Prostate gland (tissue), 2 donors: Measurements from ENCODE around the gene DSTN.

Source experiments
- CTCF ChIP-seq, 4 experiments: fragments of 200-600 bp in 2 of 4; fragments of 450-650 bp in 2 of 4; sonication (generic) in 2 of 4; IDR thresholded peaks; 1 replicate in 3 of 4; 2 replicates in 1 of 4; pipeline ENCODE4 v1.5.1; 2016 to 2019; ENCODE audit warnings: antibody characterized with exemption in 4 of 4, mild to moderate bottlenecking in 2 of 4, moderate library complexity in 2 of 4
- POLR2A ChIP-seq: fragments of 450-650 bp; IDR thresholded peaks from one replicate; pipeline ENCODE4 v1.6.1; 2016; ENCODE audit warnings: antibody characterized with exemption, mild to moderate bottlenecking

- TF ChIP-seq POLR2A (no peak), CTCF (IDR thresholded peaks at IDR 0.05) (no peak)
Measured at GRCh38 chr20:17624551-17625245, 54.8 kb downstream of the DSTN start.
